ENCODE results near the gene HGD.

The HGD gene

GRCh38 chr3:120664926-120665325, 17.1 kb downstream of the HGD start:
- DNase-seq (ENCODE audit: extremely low spot score) = no peak
- CTCF ChIA-PET = no interaction called here
- POLR2A ChIA-PET = no interaction called here
- TF ChIP-seq, protein P1, sequence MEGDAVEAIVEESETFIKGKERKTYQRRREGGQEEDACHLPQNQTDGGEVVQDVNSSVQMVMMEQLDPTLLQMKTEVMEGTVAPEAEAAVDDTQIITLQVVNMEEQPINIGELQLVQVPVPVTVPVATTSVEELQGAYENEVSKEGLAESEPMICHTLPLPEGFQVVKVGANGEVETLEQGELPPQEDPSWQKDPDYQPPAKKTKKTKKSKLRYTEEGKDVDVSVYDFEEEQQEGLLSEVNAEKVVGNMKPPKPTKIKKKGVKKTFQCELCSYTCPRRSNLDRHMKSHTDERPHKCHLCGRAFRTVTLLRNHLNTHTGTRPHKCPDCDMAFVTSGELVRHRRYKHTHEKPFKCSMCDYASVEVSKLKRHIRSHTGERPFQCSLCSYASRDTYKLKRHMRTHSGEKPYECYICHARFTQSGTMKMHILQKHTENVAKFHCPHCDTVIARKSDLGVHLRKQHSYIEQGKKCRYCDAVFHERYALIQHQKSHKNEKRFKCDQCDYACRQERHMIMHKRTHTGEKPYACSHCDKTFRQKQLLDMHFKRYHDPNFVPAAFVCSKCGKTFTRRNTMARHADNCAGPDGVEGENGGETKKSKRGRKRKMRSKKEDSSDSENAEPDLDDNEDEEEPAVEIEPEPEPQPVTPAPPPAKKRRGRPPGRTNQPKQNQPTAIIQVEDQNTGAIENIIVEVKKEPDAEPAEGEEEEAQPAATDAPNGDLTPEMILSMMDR (IDR thresholded peaks at IDR 0.05; ENCODE audit: control extremely low read depth, extremely low read depth, low read depth, missing control alignments) = no peak

- ChIA-PET CTCF (interaction anchor here (1.5 kb wide), 1 partner anchor 12 kb away, joined by 3 read pairs; no protein-coding TSS in a partner anchor), POLR2A (no interaction called here)
- TF ChIP-seq, protein P1 (IDR thresholded peaks at IDR 0.05; ENCODE audit: control extremely low read depth, extremely low read depth, low read depth, missing control alignments) = no peak
- DNase-seq (ENCODE audit: extremely low spot score) = no peak
Observed at GRCh38 chr3:120661945-120662344, 20.1 kb downstream of the HGD start.

DNA sequence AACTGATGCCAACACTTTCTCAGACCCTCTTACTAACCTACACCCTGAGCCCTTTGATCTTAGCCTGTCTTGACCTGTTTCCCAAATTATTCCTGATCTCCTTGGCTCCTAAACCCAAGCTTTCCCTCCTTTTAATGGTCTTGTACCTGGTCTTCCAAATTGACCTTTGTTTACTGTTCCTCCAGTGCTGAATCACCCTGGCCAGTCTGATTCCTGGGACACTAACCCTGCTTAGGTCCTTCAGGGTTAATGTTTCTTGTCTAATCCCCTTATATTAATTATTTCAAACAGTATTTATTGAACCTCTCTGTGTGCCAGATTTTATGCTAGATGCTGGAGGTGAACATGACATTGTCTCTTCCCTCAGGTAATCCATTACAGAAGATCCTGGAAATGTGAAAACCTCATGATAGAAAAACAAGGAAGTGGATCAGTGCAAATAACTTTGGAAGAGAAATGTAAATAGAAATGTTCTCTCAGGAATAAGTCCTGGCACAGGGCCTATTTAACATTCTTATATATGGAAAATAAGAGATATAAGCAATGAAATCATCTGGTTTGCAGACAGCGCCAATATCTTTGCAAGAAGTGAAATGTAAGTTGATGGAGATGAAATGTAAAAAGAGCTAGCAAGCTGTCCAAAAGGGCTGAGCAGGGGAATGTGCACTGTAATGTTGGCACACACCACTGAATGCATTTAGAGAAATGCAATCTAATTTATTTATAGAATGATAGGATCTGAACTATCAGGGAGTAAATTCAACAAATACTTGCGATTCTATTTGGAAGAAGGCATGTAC, 20.7 kb downstream of the HGD start:
- TF ChIP-seq, protein P1 (IDR thresholded peaks at IDR 0.05; ENCODE audit: control extremely low read depth, extremely low read depth, low read depth, missing control alignments) = no peak
- ChIA-PET POLR2A (no interaction called here), CTCF (interaction anchor here (1.5 kb wide), 1 partner anchor 12 kb away, joined by 3 read pairs; no protein-coding TSS in a partner anchor)
- no peak for DNase-seq (ENCODE audit: extremely low spot score)

- TF ChIP-seq, protein P1 (IDR thresholded peaks at IDR 0.05; ENCODE audit: control extremely low read depth, extremely low read depth, low read depth, missing control alignments) = no peak
- ChIA-PET POLR2A (no interaction called here), CTCF (no interaction called here)
- DNase-seq (ENCODE audit: extremely low spot score) = no peak
Observed at GRCh38 chr3:120659834-120660233, 22.2 kb downstream of the HGD start.

DNA sequence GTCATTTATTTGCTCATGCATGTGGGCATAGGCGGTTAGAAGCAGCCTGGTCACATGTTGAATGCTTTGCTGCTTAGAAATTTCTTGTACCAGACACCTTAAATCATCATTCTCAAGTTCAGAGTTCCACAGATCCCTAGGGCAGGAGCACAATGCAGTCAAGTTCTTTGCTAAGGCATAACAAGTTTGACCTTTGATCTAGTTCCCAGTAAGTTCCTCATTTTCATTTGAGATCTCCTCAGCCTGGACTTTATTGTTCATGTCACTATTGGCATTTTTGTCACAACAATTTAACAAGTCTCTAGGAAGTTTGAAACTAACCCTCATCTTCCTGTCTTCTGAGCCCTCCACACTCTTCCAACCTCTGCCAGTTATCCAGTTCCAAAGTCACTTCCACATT, 22.8 kb downstream of the HGD start:
- ChIA-PET POLR2A (no interaction called here), CTCF (no interaction called here)
- no peak for DNase-seq (ENCODE audit: extremely low spot score)
- TF ChIP-seq, protein P1 (IDR thresholded peaks at IDR 0.05; ENCODE audit: control extremely low read depth, extremely low read depth, low read depth, missing control alignments) = no peak

DNA sequence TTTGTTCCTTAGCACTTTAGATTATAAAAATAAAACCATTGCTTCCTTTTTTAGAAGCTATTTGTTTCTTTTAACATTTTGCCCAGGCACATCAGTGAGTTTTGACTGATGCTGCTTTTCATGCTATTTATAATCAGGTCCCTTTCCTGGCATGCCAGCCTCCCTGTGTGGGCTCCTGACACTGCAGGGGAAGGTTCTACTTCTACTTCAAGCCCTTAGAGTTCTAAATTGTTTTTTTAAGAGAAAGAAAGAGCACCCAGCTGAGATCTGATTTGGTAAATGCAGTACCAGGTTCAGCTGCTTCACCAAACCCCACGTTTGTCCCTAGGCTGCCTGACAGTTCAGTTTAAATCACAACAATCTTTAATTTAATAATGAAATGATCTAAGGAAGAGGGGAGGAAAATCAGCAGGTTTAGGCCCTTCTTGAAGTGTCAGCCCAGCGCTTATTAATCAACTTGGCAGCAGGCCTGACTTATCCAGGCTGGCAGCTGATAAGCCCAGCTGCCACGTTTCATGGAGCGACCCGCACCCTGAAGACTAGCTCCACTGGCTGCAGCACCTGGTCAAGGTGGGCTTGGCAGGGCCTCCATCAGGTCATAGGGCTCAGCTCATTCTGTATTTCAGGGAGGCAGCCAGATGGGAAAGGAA, 29.0 kb downstream of the HGD start:
- ChIA-PET POLR2A (no interaction called here), CTCF (interaction anchor here (0.6 to 1.6 kb wide), 3 partner anchors 14 to 96 kb away, joined by 3 to 5 read pairs (median 4); no protein-coding TSS in a partner anchor)
- TF ChIP-seq, protein P1 (IDR thresholded peaks at IDR 0.05; ENCODE audit: control extremely low read depth, extremely low read depth, low read depth, missing control alignments) = no peak
- DNase-seq (ENCODE audit: extremely low spot score) = no peak
